ENCODE data around the gene FGD6.

DNA sequence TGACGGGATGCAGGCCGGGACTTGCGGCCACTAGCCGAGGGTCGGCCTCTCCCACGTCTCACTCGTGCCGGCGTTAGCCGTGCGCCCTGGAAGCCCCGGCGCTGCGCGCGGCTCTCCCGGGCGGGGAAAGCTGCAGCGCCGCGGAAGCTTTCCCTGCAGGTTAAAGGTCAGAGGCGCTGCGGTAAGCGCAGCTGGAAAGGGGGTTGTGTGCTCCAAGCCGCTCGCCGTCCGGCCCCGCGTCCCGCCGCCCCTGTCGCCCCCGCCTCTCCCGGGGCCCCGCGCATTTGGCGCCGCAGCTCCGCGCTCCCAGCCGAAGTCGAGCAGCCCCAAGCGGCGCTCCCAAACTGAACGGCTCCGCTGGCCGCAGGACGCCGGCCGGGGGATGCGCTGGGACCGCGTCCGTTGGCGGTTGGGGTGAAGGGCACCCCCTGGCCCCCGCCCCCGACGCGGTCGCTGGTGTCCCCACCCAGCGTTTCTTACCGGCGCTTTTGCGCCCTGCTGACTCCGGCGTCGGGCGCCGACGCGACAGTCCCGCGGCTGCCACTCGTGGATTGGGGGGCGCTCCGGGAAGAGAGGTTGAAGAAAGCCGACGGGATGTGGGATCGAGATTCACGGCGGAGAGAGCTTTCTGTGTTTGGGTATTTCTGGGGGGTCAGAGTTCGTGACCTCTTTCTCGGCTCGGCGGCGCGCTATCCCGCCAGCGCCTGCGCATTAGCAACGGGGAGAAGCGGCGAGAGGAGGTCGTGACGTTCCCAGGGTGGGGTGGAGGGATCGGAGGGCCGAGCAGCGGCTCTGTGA lies 144.2 kb downstream of the FGD6 start, which contains the start of gene NR2C1:
- TF ChIP-seq, protein P1, sequence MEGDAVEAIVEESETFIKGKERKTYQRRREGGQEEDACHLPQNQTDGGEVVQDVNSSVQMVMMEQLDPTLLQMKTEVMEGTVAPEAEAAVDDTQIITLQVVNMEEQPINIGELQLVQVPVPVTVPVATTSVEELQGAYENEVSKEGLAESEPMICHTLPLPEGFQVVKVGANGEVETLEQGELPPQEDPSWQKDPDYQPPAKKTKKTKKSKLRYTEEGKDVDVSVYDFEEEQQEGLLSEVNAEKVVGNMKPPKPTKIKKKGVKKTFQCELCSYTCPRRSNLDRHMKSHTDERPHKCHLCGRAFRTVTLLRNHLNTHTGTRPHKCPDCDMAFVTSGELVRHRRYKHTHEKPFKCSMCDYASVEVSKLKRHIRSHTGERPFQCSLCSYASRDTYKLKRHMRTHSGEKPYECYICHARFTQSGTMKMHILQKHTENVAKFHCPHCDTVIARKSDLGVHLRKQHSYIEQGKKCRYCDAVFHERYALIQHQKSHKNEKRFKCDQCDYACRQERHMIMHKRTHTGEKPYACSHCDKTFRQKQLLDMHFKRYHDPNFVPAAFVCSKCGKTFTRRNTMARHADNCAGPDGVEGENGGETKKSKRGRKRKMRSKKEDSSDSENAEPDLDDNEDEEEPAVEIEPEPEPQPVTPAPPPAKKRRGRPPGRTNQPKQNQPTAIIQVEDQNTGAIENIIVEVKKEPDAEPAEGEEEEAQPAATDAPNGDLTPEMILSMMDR (IDR thresholded peaks at IDR 0.05), result peak in 1 of 4 donors; percentile 64
- TF ChIP-seq POLR2A (IDR thresholded peaks at IDR 0.05), result peak; percentile 46

Measured in right lobe of liver (tissue), 4 donors.